Large intestine (tissue), 3 donors: ENCODE measurements around the gene DNAH2. TPM values are rescaled to one million over a fixed set of nuclear protein-coding genes. Genes with fewer than 3 reads are reported as not detected.

ENCODE experiments used
- DNase-seq, 2 donors: peaks; one replicate each; pipeline versions ENCODE4 v3.0.0 to v3.0.0-alpha.2; 2013
- H3K27ac ChIP-seq: one replicate; pipeline ENCODE4 v1.5.1; 2013; ENCODE audit warnings: low read length
- H3K27me3 ChIP-seq: 2 replicates; pipeline ENCODE4 v1.6.1; 2013; ENCODE audit warnings: low read length; ENCODE audit not compliant: control insufficient read depth, insufficient read depth
- H3K36me3 ChIP-seq: 2 replicates; pipeline ENCODE4 v1.6.1; 2013; ENCODE audit warnings: low read length; ENCODE audit not compliant: control insufficient read depth, insufficient read depth
- H3K4me1 ChIP-seq: one replicate; pipeline ENCODE4 v1.6.1; 2013; ENCODE audit warnings: low read length; ENCODE audit not compliant: control insufficient read depth, insufficient read depth
- H3K4me3 ChIP-seq: one replicate; pipeline ENCODE4 v1.5.1; 2013; ENCODE audit warnings: low read length
- H3K9me3 ChIP-seq: one replicate; pipeline ENCODE4 v1.6.1; 2013; ENCODE audit warnings: mild to moderate bottlenecking, low read depth, low read length, moderate library complexity; ENCODE audit not compliant: control insufficient read depth
- WGBS: methylation state at CpG from one replicate; pipeline ENCODE4 v1.1.5; 2013; ENCODE audit warnings: low lambda C conversion rate; ENCODE audit not compliant: insufficient coverage; 5-methylcytosine and 5-hydroxymethylcytosine counted together
- polyA plus RNA-seq: library from polyadenylated mRNA; unstranded; fragments of 120-200 nt; gene quantifications from one replicate; pipeline ENCODE4 v1.2.1, GENCODE V29; 2013

DNAH2 gene
- polyA plus RNA-seq, 1 donor: 0.09 TPM

DNA sequence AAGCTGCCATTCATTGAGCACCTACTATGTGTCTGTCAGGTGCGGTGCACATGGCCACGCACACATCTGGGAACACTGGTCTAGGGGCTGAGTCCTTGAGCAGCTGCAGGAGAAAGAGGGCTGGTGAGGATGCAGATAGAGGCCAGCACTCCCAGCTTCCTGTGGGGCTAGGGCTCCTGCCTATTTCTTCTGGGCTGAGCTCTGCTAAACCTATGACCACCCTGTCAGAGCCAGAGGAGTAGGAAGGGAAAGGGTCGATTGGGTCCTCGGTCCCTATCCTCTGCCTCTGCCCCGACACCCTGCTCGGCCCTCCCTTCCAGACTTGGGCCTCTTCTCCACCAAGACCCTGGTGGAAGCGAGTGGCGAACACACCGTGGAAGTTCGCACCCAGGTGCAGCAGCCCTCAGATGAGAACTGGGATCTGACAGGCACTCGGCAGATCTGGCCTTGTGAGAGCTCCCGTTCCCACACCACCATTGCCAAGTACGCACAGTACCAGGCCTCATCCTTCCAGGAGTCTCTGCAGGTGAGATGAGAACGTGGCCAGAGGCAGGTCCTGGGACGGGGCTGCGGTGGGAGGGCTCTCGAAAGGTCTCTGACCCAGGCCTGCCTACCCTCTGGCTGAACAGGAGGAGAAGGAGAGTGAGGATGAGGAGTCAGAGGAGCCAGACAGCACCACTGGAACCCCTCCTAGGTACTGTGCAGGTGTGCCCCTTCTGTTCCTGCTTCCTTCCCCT, 133.3 kb downstream of the DNAH2 start:
- no CpG with 5 or more reads among the region's 17 CpGs for WGBS
- Histone ChIP-seq H3K36me3 (peaks cover 76% of the 10 kb centered on the region), H3K4me3 (no peak overlapping the region), H3K27ac (no peak overlapping the region), H3K4me1 (peaks cover 15% of the 10 kb centered on the region), H3K27me3 (no peaks in the 10 kb centered on the region), H3K9me3 (peaks cover 6% of the 10 kb centered on the region)
- DNase-seq: no peak

DNA sequence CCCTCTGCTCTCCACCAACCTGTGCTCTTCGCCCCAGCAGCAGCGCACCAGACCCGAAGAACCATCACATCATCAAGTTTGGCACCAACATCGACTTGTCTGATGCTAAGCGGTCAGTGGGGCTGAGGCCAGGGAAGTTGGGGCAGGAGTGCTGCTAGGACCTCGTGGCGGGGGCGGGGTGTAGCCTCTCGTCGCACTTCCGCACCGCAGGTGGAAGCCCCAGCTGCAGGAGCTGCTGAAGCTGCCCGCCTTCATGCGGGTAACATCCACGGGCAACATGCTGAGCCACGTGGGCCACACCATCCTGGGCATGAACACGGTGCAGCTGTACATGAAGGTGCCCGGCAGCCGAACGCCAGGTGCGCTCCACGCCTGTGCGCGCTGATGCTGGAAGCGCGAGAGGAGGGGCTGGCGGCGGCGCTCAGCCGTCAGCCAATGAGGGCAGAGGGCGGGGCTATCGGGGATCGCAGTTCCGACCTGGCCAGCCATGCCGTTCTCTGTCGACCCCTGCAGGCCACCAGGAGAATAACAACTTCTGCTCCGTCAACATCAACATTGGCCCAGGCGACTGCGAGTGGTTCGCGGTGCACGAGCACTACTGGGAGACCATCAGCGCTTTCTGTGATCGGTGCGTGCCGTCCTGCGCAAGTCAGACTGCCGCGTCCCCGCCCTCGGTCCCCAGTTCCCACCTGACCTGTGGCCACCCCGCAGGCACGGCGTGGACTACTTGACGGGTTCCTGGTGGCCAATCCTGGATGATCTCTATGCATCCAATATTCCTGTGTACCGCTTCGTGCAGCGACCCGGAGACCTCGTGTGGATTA, 134.1 kb downstream of the DNAH2 start:
- WGBS: 60% methylated on average over 1 of the region's 60 CpGs
- no peak overlapping the region for H3K27ac ChIP-seq
- H3K27me3 ChIP-seq: no peaks in the 10 kb centered on the region
- DNase-seq: peak; percentile 92 to 94
- no peak overlapping the region for H3K4me3 ChIP-seq
- H3K9me3 ChIP-seq: peaks cover 6% of the 10 kb centered on the region
- peaks cover 69% of the 10 kb centered on the region for H3K36me3 ChIP-seq
- H3K4me1 ChIP-seq: peaks cover 23% of the 10 kb centered on the region

DNA sequence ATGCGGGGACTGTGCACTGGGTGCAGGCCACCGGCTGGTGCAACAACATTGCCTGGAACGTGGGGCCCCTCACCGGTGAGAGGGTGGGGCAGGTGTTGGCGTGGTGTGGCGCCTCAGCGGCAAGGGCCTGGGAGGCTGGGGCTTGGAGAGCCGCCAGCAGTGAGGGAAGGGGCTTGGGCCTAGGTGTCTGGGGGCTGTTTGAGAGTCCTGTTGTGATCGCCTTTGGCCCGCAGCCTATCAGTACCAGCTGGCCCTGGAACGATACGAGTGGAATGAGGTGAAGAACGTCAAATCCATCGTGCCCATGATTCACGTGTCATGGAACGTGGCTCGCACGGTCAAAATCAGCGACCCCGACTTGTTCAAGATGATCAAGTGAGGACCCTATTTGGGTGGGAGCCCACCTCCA, 134.7 kb downstream of the DNAH2 start:
- Histone ChIP-seq H3K4me3 (no peak overlapping the region), H3K4me1 (peaks cover 26% of the 10 kb centered on the region)

DNA sequence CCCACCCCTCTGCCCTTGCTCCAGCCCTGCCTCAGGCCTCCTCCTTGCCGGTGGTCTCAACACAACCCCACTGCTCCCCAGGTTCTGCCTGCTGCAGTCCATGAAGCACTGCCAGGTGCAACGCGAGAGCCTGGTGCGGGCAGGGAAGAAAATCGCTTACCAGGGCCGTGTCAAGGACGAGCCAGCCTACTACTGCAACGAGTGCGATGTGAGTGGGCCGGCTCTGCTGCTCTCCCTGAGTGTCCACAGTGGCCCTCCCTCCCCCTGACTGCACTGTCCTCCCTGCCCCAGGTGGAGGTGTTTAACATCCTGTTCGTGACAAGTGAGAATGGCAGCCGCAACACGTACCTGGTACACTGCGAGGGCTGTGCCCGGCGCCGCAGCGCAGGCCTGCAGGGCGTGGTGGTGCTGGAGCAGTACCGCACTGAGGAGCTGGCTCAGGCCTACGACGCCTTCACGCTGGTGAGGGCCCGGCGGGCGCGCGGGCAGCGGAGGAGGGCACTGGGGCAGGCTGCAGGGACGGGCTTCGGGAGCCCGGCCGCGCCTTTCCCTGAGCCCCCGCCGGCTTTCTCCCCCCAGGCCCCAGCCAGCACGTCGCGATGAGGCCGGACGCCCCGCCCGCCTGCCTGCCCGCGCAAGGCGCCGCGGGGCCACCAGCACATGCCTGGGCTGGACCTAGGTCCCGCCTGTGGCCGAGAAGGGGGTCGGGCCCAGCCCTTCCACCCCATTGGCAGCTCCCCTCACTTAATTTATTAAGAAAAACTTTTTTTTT, 135.6 kb downstream of the DNAH2 start:
- peaks cover 6% of the 10 kb centered on the region for H3K9me3 ChIP-seq
- H3K27ac ChIP-seq: no peak overlapping the region
- DNase-seq: no peak
- peaks cover 26% of the 10 kb centered on the region for H3K4me1 ChIP-seq
- H3K4me3 ChIP-seq: no peak overlapping the region
- no CpG with 5 or more reads among the region's 51 CpGs for WGBS
- H3K36me3 ChIP-seq: peaks cover 57% of the 10 kb centered on the region
- H3K27me3 ChIP-seq: no peaks in the 10 kb centered on the region

More for the DNA sequence above, 134.7 kb downstream of the DNAH2 start:
- peak in 1 of 2 donors; percentile 14 for DNase-seq
- WGBS: no CpG with 5 or more reads among the region's 20 CpGs
- Histone ChIP-seq H3K27ac (no peak overlapping the region), H3K9me3 (peaks cover 6% of the 10 kb centered on the region), H3K27me3 (no peaks in the 10 kb centered on the region), H3K36me3 (peaks cover 64% of the 10 kb centered on the region)

DNA sequence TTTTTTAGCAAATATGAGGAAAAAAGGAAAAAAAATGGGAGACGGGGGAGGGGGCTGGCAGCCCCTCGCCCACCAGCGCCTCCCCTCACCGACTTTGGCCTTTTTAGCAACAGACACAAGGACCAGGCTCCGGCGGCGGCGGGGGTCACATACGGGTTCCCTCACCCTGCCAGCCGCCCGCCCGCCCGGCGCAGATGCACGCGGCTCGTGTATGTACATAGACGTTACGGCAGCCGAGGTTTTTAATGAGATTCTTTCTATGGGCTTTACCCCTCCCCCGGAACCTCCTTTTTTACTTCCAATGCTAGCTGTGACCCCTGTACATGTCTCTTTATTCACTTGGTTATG, 136.1 kb downstream of the DNAH2 start:
- H3K4me3 ChIP-seq: no peak overlapping the region

DNA sequence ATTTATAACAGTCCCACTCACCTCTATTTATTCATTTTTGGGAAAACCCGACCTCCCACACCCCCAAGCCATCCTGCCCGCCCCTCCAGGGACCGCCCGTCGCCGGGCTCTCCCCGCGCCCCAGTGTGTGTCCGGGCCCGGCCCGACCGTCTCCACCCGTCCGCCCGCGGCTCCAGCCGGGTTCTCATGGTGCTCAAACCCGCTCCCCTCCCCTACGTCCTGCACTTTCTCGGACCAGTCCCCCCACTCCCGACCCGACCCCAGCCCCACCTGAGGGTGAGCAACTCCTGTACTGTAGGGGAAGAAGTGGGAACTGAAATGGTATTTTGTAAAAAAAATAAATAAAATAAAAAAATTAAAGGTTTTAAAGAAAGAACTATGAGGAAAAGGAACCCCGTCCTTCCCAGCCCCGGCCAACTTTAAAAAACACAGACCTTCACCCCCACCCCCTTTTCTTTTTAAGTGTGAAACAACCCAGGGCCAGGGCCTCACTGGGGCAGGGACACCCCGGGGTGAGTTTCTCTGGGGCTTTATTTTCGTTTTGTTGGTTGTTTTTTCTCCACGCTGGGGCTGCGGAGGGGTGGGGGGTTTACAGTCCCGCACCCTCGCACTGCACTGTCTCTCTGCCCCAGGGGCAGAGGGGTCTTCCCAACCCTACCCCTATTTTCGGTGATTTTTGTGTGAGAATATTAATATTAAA, 136.7 kb downstream of the DNAH2 start:
- Histone ChIP-seq H3K4me1 (peaks cover 37% of the 10 kb centered on the region), H3K4me3 (no peak overlapping the region), H3K27ac (no peak overlapping the region), H3K36me3 (peaks cover 46% of the 10 kb centered on the region), H3K27me3 (no peaks in the 10 kb centered on the region), H3K9me3 (peaks cover 3% of the 10 kb centered on the region)
- no peak for DNase-seq
- WGBS: 53% methylated on average over 4 of the region's 31 CpGs

More for the DNA sequence above, 136.1 kb downstream of the DNAH2 start:
- H3K9me3 ChIP-seq: peaks cover 6% of the 10 kb centered on the region
- H3K27me3 ChIP-seq: no peaks in the 10 kb centered on the region
- no peak for DNase-seq
- 86% methylated on average over 1 of the region's 21 CpGs for WGBS
- H3K4me1 ChIP-seq: peaks cover 31% of the 10 kb centered on the region
- no peak overlapping the region for H3K27ac ChIP-seq
- peaks cover 52% of the 10 kb centered on the region for H3K36me3 ChIP-seq

DNA sequence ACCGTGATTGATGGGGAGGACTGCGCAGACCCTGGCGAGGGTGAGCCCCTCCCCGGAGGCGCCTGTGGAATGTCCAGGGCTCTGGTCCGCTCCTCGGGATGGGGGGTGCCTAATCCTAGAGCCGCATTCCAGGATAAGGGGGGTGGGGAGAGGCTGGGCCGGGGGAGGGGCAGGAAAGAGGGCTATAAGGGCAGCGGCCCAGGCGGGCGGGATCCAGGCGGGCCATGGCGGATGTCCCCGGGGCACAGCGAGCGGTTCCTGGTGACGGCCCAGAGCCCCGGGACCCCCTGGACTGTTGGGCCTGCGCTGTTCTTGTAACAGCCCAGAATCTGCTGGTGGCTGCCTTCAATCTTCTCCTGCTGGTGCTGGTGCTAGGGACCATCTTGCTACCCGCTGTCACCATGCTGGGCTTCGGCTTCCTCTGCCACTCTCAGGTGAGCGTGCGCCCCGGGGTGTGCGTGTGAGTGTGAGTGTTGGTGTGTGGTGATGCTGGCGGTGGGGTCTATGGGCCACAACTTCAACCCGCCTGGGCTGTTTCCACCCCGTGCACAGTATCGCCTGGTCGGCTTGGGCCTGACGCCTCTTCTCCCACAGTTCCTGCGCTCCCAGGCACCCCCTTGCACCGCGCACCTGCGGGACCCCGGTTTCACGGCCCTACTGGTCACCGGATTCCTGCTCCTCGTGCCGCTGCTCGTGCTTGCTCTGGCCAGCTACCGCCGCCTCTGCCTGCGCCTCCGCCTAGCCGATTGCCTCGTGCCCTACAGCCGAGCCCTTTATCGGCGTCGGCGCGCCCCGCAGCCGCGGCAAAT, 137.5 kb downstream of the DNAH2 start, which contains the start of gene TMEM88:
Gene TMEM88 (plus strand): TSS at position 216 of the 809 bp plus-strand sequence. CDS start 9 bp downstream, at position 225.
- H3K9me3 ChIP-seq: peaks cover 3% of the 10 kb centered on the region
- peaks cover 38% of the 10 kb centered on the region for H3K4me1 ChIP-seq
- H3K27me3 ChIP-seq: no peaks in the 10 kb centered on the region
- peak within 1 kb of the TSS; percentile 19 for H3K4me3 ChIP-seq
- 65% methylated on average over 4 of the region's 57 CpGs for WGBS
- H3K36me3 ChIP-seq: peaks cover 42% of the 10 kb centered on the region
- peak within 1 kb of the TSS; percentile 15 for H3K27ac ChIP-seq
- DNase-seq: no peak

DNA sequence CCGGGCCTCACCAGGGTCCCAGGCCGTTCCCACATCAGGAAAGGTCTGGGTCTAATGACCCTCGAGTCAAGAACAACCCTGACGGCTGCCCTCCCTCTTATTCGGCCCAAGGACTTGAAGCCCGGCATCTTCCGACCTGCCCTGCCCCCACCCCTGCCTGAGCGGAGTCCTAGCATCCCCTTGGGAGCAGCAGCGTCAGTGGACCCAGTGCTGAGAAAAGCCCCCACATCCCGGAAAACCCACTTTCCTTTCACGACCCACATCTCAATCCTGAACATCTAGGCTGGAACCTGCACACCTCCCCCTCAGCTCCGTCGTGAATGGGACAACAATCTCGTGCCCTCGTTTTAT, 138.1 kb downstream of the DNAH2 start:
- Histone ChIP-seq H3K36me3 (peaks cover 36% of the 10 kb centered on the region), H3K27ac (peak overlapping the region; percentile 15), H3K9me3 (peaks cover 3% of the 10 kb centered on the region), H3K27me3 (no peaks in the 10 kb centered on the region), H3K4me3 (peak overlapping the region; percentile 19), H3K4me1 (peaks cover 38% of the 10 kb centered on the region)
- DNase-seq: no peak
- WGBS: no CpG with 5 or more reads among the region's 15 CpGs

DNA sequence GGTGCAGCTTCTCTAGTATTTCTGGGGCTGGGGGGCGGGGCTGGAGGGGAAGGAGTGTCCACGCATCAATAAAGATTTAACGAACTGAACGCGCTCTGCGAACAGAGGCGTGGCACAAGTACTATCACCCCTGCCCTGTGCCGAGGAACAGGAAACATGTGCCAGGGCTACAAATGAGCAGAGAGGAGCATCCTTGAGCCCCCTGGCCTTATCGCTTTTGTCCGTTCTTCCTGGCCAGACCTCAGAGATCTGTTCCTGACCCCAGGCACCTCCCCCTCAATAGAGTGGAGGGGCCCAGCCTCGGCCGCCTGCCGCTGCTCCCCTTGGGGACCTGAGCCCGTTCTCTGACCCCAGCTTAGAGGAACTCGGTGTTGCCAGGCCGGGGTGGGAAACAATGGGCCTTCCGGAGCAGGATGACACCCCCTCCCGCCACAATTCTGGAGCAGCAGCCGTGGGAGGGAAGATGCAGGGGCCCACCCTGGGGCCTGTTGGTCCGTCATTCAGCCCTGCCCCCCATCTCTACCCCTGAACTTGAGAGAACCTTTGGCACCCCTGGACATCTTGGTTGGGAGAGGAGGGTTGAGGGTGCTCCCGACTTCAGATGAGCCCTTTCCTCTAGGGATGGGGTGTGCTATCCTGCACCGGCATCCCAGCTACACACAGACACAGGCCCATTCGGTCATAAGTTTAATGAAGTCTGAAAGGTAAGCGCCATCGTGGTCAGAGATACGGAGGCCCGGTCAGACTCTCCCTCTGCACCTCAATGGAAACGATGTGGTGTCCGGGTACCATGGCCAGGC, 138.7 kb downstream of the DNAH2 start:
- peak; percentile 39 to 62 for DNase-seq
- peaks cover 36% of the 10 kb centered on the region for H3K36me3 ChIP-seq
- peak overlapping the region; percentile 93 for H3K27ac ChIP-seq
- H3K27me3 ChIP-seq: no peaks in the 10 kb centered on the region
- no CpG with 5 or more reads among the region's 29 CpGs for WGBS
- peaks cover 3% of the 10 kb centered on the region for H3K9me3 ChIP-seq
- H3K4me1 ChIP-seq: peaks cover 37% of the 10 kb centered on the region
- H3K4me3 ChIP-seq: peak overlapping the region; percentile 67
